ENCODE data around the gene DLG2. TPM values are rescaled to one million over a fixed set of nuclear protein-coding genes. Genes with fewer than 3 reads are reported as not detected.

Gene DLG2
- total and polyA plus RNA-seq, 9 of the 15 experiments (the other 6 are each of a cell fraction or from before 2014, with no cell fraction given): 0.52 to 1.6 (median 0.95) TPM

DNA sequence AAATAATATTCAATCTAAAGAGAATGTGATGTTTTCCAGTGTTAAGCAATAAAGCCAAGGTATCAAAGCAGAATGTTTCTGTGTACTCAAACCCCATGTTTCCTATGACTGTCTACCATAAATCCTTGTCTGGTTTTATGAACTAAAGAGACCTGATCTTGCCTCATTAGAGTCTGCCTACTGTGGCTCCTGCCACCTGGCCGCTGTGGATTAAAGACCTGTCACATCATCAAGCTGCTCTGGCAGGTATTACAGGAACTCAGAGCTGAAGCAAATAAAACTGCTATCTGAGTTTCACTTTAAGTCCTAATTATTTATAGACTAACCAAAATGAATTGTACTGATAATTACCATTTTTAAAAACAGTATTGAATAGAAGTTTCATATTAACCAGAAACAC is 2133.2 kb downstream of the DLG2 start:
- intact Hi-C loops (cut with micrococcal nuclease): no loop called here
- Histone ChIP-seq H2AFZ (ENCODE audit: low read depth, low read length) (no peak overlapping the region), H3K9ac (ENCODE audit: insufficient read depth in 1 of 2, low read depth in 2 of 2, low read length in 2 of 2) (no peak overlapping the region), H3K36me3 (ENCODE audit: control insufficient read depth, insufficient read depth, low read length) (no peaks in the 10 kb centered on the region), H3K9me3 (replicated peaks; ENCODE audit: control insufficient read depth, insufficient read depth, low read depth, low read length) (no peaks in the 10 kb centered on the region), H3K4me3 (no peak overlapping the region), H3K9me1 (ENCODE audit: control insufficient read depth, insufficient read depth, low read length) (no peaks in the 10 kb centered on the region), H3K4me2 (ENCODE audit: insufficient read depth, low read length) (no peak overlapping the region), H4K20me1 (replicated peaks; ENCODE audit: control insufficient read depth, insufficient read depth, low read length) (no peaks in the 10 kb centered on the region), H3K27ac (ENCODE audit: extremely low read depth, low read depth, low read length) (no peak overlapping the region), H3K79me2 (ENCODE audit: control insufficient read depth, insufficient read depth, low read length) (no peaks in the 10 kb centered on the region), H3K4me1 (replicated peaks in 1 of 2; ENCODE audit: control insufficient read depth in 2 of 2, insufficient read depth in 2 of 2, low read length in 2 of 2) (no peaks in the 10 kb centered on the region), H3K27me3 (ENCODE audit: control insufficient read depth in 2 of 2, insufficient read depth in 2 of 2, low read length in 2 of 2) (no peaks in the 10 kb centered on the region)
- BruUV-seq (replicated peaks): no TSS peak
- TF ChIP-seq NBN (IDR thresholded peaks at IDR 0.05; ENCODE audit: low read depth) (no peak), ZNF785 (CRISPR knock-in tag; IDR thresholded peaks at IDR 0.05) (no peak), ZNF444 (CRISPR knock-in tag; IDR thresholded peaks at IDR 0.05) (no peak), MCM3 (IDR thresholded peaks at IDR 0.05) (no peak), MXI1 (IDR thresholded peaks at IDR 0.05; ENCODE audit: low read depth, low read length) (no peak), ZNF121 (CRISPR knock-in tag; conservative IDR thresholded peaks at IDR 0.05) (no peak), ZFP30 (CRISPR knock-in tag; IDR thresholded peaks at IDR 0.05; ENCODE audit: borderline replicate concordance) (no peak), SMAD1 (IDR thresholded peaks at IDR 0.05; ENCODE audit: low read depth, low read length, partially characterized antibody) (no peak), MYNN (IDR thresholded peaks at IDR 0.05) (no peak), MYNN (CRISPR knock-in tag; IDR thresholded peaks at IDR 0.05) (no peak), ZNF140 (CRISPR knock-in tag; IDR thresholded peaks at IDR 0.05) (no peak), TEAD1 (CRISPR knock-in tag; IDR thresholded peaks at IDR 0.05) (no peak), TEAD2 (tag; IDR thresholded peaks at IDR 0.05) (no peak), MAFG (tag; conservative IDR thresholded peaks at IDR 0.05) (no peak), ZNF263 (CRISPR knock-in tag; IDR thresholded peaks at IDR 0.05; ENCODE audit: borderline replicate concordance) (no peak), PHTF2 (CRISPR knock-in tag; IDR thresholded peaks at IDR 0.05) (no peak), FOXA3 (CRISPR knock-in tag; conservative IDR thresholded peaks at IDR 0.05 in 1 of 2, IDR thresholded peaks at IDR 0.05 in 1 of 2) (no peak), STAT5A (IDR thresholded peaks at IDR 0.05; ENCODE audit: borderline replicate concordance, low read length) (no peak)
- TF ChIP-seq, protein P1, sequence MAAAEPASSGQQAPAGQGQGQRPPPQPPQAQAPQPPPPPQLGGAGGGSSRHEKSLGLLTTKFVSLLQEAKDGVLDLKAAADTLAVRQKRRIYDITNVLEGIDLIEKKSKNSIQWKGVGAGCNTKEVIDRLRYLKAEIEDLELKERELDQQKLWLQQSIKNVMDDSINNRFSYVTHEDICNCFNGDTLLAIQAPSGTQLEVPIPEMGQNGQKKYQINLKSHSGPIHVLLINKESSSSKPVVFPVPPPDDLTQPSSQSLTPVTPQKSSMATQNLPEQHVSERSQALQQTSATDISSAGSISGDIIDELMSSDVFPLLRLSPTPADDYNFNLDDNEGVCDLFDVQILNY (CRISPR knock-in tag; IDR thresholded peaks at IDR 0.05): no peak
- ChIA-PET POLR2A (no interaction called here), CTCF (ENCODE audit: low intra/inter-chr PET ratio) (no interaction called here)
- WGBS (ENCODE audit: insufficient coverage, low coverage, missing lambda C conversion rate): 0% methylated on average over 1 of the region's 1 CpG
- FAIRE-seq: no peak
- DNase-seq (ENCODE audit: extremely low read depth in 1 of 4, low spot score in 3 of 4): no peak
- in situ Hi-C loops (cut with MboI): no loop called here
- ATAC-seq: no peak

Measured in K562 (cell line).